Common myeloid progenitor, CD34-positive (primary cell): ENCODE measurements around the gene LINGO1.

Source experiments
- CTCF ChIA-PET: fragments of 350-600 bp; sonication (Branson Sonifier 250); formaldehyde crosslinking; loops from one replicate; lab custom pipeline; 2021; ENCODE audit warnings: antibody characterized with exemption; lab: Charles Lee
- POLR2A ChIA-PET: fragments of 350-600 bp; sonication (Branson Sonifier 250); formaldehyde crosslinking; loops from one replicate; lab custom pipeline; 2021; ENCODE audit warnings: antibody characterized with exemption; lab: Charles Lee
- DNase-seq, 3 donors: peaks; one replicate each; pipeline versions ENCODE4 v3.0.0 to v3.0.0-alpha.2; 2013
- H3K27ac ChIP-seq, 2 experiments: 1 replicate in 1 of 2; 2 replicates in 1 of 2; pipeline ENCODE4 v1.7.0; 2013; ENCODE audit warnings: inconsistent platforms in 2 of 2, low read length in 2 of 2, mild to moderate bottlenecking in 2 of 2, low read depth in 1 of 2, moderate library complexity in 1 of 2; ENCODE audit not compliant: severe bottlenecking in 2 of 2, insufficient read depth in 1 of 2, poor library complexity in 1 of 2
- H3K27me3 ChIP-seq, 5 experiments: replicated peaks in 2 of 5; 1 replicate in 3 of 5; 2 replicates in 2 of 5; pipeline versions ENCODE4 v1.6.1 to v1.7.0; 2013; ENCODE audit warnings: low read length in 4 of 5, mild to moderate bottlenecking in 2 of 5, moderate library complexity in 2 of 5, inconsistent platforms in 1 of 5; ENCODE audit not compliant: insufficient read depth in 5 of 5, control insufficient read depth in 4 of 5
- H3K36me3 ChIP-seq, 4 experiments: 1 replicate in 2 of 4; 2 replicates in 2 of 4; pipeline versions ENCODE4 v1.6.1 to v1.7.0; 2013; ENCODE audit warnings: low read length in 3 of 4, control low read depth in 1 of 4, mild to moderate bottlenecking in 1 of 4; ENCODE audit not compliant: control insufficient read depth in 4 of 4, insufficient read depth in 4 of 4
- H3K4me1 ChIP-seq, 4 experiments: 1 replicate in 3 of 4; 2 replicates in 1 of 4; pipeline versions ENCODE4 v1.6.1 to v1.7.1; 2013; ENCODE audit warnings: low read length in 3 of 4, mild to moderate bottlenecking in 3 of 4, control low read depth in 1 of 4, inconsistent platforms in 1 of 4, moderate library complexity in 1 of 4; ENCODE audit not compliant: control insufficient read depth in 4 of 4, insufficient read depth in 4 of 4; ENCODE audit errors: control extremely low read depth in 1 of 4
- H3K4me3 ChIP-seq, 7 experiments: 1 replicate in 4 of 7; 2 replicates in 3 of 7; pipeline versions ENCODE4 v1.5.1 to v1.7.0; 2013; ENCODE audit warnings: mild to moderate bottlenecking in 7 of 7, low read length in 6 of 7, moderate library complexity in 6 of 7, inconsistent platforms in 2 of 7, low read depth in 2 of 7, control low read depth in 1 of 7; ENCODE audit not compliant: insufficient read depth in 4 of 7, control insufficient read depth in 1 of 7; ENCODE audit errors: extremely low read depth in 1 of 7
- H3K9me3 ChIP-seq, 5 experiments: 1 replicate in 4 of 5; 2 replicates in 1 of 5; pipeline versions ENCODE4 v1.6.1 to v1.7.1; 2013; ENCODE audit warnings: low read length in 4 of 5, mild to moderate bottlenecking in 2 of 5, inconsistent platforms in 1 of 5, low read depth in 1 of 5, moderate library complexity in 1 of 5; ENCODE audit not compliant: control insufficient read depth in 4 of 5, insufficient read depth in 2 of 5; ENCODE audit errors: control extremely low read depth in 1 of 5
- WGBS: methylation state at CpG from one replicate; pipeline ENCODE4 v1.1.5; 2013; ENCODE audit not compliant: insufficient coverage; 5-methylcytosine and 5-hydroxymethylcytosine counted together

LINGO1 gene

GRCh38 chr15:77575203-77575934 lies 57.3 kb downstream of the LINGO1 start:
- H3K27me3 ChIP-seq = no peaks in the 10 kb centered on the region
- WGBS = 88% methylated on average over 12 of the region's 14 CpGs
- DNase-seq = no peak
- H3K9me3 ChIP-seq = no peaks in the 10 kb centered on the region
- H3K4me1 ChIP-seq = peaks cover 0 to 6% (median 5%) of the 10 kb centered on the region in 4 experiments
- POLR2A ChIA-PET = interaction anchor here (0.6 kb wide), 1 partner anchor 897 kb away, joined by 3 read pairs; no protein-coding TSS in a partner anchor
- H3K27ac ChIP-seq = no peak overlapping the region
- no peaks in the 10 kb centered on the region for H3K36me3 ChIP-seq
- CTCF ChIA-PET = interaction anchor here (0.9 to 1.4 kb wide), 4 partner anchors 16 to 457 kb away, joined by 3 to 4 read pairs (median 3); no protein-coding TSS in a partner anchor
- H3K4me3 ChIP-seq = no peak overlapping the region

GRCh38 chr15:77574521-77575202 lies 58.0 kb downstream of the LINGO1 start:
- no peaks in the 10 kb centered on the region for H3K36me3 ChIP-seq
- H3K4me1 ChIP-seq = peaks cover 0 to 9% (median 6%) of the 10 kb centered on the region in 4 experiments
- no peak for DNase-seq
- H3K9me3 ChIP-seq = no peaks in the 10 kb centered on the region
- 95% methylated on average over 4 of the region's 6 CpGs for WGBS
- ChIA-PET CTCF (interaction anchor here (0.9 to 1.4 kb wide), 3 partner anchors 16 to 456 kb away, joined by 3 to 4 read pairs (median 3); no protein-coding TSS in a partner anchor), POLR2A (no interaction called here)
- H3K27me3 ChIP-seq = no peaks in the 10 kb centered on the region
- no peak overlapping the region for H3K27ac ChIP-seq
- no peak overlapping the region for H3K4me3 ChIP-seq

GRCh38 chr15:77573802-77574201 lies 58.9 kb downstream of the LINGO1 start:
- no peaks in the 10 kb centered on the region for H3K27me3 ChIP-seq
- WGBS = 80% methylated on average over 4 of the region's 4 CpGs
- CTCF ChIA-PET = interaction anchor here (1.4 kb wide), 1 partner anchor 37 kb away, joined by 3 read pairs; no protein-coding TSS in a partner anchor

GRCh38 chr15:77572186-77572585 lies 60.5 kb downstream of the LINGO1 start:
- H3K36me3 ChIP-seq = no peaks in the 10 kb centered on the region
- WGBS = 67% methylated on average over 1 of the region's 4 CpGs
- POLR2A ChIA-PET = interaction anchor here (0.6 kb wide), 1 partner anchor 225 kb away, joined by 3 read pairs; no protein-coding TSS in a partner anchor
- H3K9me3 ChIP-seq = peaks cover 0 to 4% (median 0%) of the 10 kb centered on the region in 5 experiments
- H3K27me3 ChIP-seq = no peaks in the 10 kb centered on the region
- DNase-seq = no peak
- H3K4me1 ChIP-seq = peaks cover 0 to 9% (median 9%) of the 10 kb centered on the region in 4 experiments
- no peak overlapping the region for H3K4me3 ChIP-seq
- H3K27ac ChIP-seq = no peak overlapping the region
- CTCF ChIA-PET = no interaction called here

More at GRCh38 chr15:77573802-77574201, 58.9 kb downstream of the LINGO1 start:
- H3K4me3 ChIP-seq = no peak overlapping the region
- H3K9me3 ChIP-seq = no peaks in the 10 kb centered on the region
- H3K4me1 ChIP-seq = peaks cover 0 to 15% (median 14%) of the 10 kb centered on the region in 4 experiments
- DNase-seq = no peak
- no peaks in the 10 kb centered on the region for H3K36me3 ChIP-seq
- no peak overlapping the region for H3K27ac ChIP-seq
- POLR2A ChIA-PET = no interaction called here

GRCh38 chr15:77571741-77572140 lies 61.0 kb downstream of the LINGO1 start:
- Histone ChIP-seq H3K27ac (no peak overlapping the region), H3K4me1 (peaks cover 0 to 9% (median 9%) of the 10 kb centered on the region in 4 experiments), H3K27me3 (no peaks in the 10 kb centered on the region), H3K36me3 (no peaks in the 10 kb centered on the region), H3K9me3 (peaks cover 0 to 4% (median 0%) of the 10 kb centered on the region in 5 experiments), H3K4me3 (no peak overlapping the region)
- 97% methylated on average over 13 of the region's 15 CpGs for WGBS
- DNase-seq = no peak
- ChIA-PET POLR2A (no interaction called here), CTCF (no interaction called here)

GRCh38 chr15:77571181-77571580 lies 61.5 kb downstream of the LINGO1 start:
- CTCF ChIA-PET = no interaction called here
- peaks cover 0 to 9% (median 9%) of the 10 kb centered on the region in 4 experiments for H3K4me1 ChIP-seq
- POLR2A ChIA-PET = no interaction called here
- no peaks in the 10 kb centered on the region for H3K27me3 ChIP-seq
- H3K27ac ChIP-seq = no peak overlapping the region
- H3K4me3 ChIP-seq = no peak overlapping the region
- WGBS = 92% methylated on average over 5 of the region's 6 CpGs
- H3K9me3 ChIP-seq = peaks cover 0 to 4% (median 0%) of the 10 kb centered on the region in 5 experiments
- no peaks in the 10 kb centered on the region for H3K36me3 ChIP-seq
- DNase-seq = no peak
